ENCODE measurements around the gene SEC14L3.

GRCh38 chr22:30421695-30422480 lies 49.9 kb downstream of the SEC14L3 start:
- TF ChIP-seq CTCF (IDR thresholded peaks at IDR 0.05) (no peak), EZH2 (IDR thresholded peaks at IDR 0.05; ENCODE audit: borderline replicate concordance, insufficient read depth, low read depth, low read length, poor library complexity, severe bottlenecking) (no peak)
